Brain microvascular endothelial cell (primary cell): ENCODE data around the gene ETS1.

ENCODE experiments used
- DNase-seq: peaks from one replicate; pipeline ENCODE4 v3.0.0-alpha.2; 2020
- H3K27ac ChIP-seq: fragments of 250-450 bp; sonication (Bioruptor Pico); 2 replicates; pipeline ENCODE4 v1.5.1; 2020; ENCODE audit warnings: mild to moderate bottlenecking, moderate library complexity
- H3K27me3 ChIP-seq: fragments of 250-450 bp; sonication (Bioruptor Pico); replicated peaks from 2 replicates; pipeline ENCODE4 v1.5.1; 2020; ENCODE audit warnings: mild to moderate bottlenecking
- H3K36me3 ChIP-seq: fragments of 250-450 bp; sonication (Bioruptor Pico); replicated peaks from 2 replicates; pipeline ENCODE4 v1.5.1; 2020; ENCODE audit warnings: mild to moderate bottlenecking
- H3K4me3 ChIP-seq: 2 replicates; pipeline ENCODE4 v1.5.1; 2011; ENCODE audit warnings: low read depth, mild to moderate bottlenecking, control low read depth, low read length, moderate library complexity
- CTCF ChIP-seq: IDR thresholded peaks from 2 replicates; pipeline ENCODE4 v1.5.1; 2011; ENCODE audit warnings: low read depth, mild to moderate bottlenecking, moderate library complexity, low read length, control low read depth, inconsistent platforms; ENCODE audit errors: missing control alignments
- in situ Hi-C: cut with HindIII; loops from 2 replicates; pipeline ENCODE4 v1.10.0; 2017; ENCODE audit warnings: low sequenced_read_pairs, low pct_ligation_motif_present

Gene ETS1

GRCh38 chr11:128589998-128590397 is 2.6 kb upstream of the ETS1 start:
- Histone ChIP-seq H3K4me3 (no peak overlapping the region), H3K27ac (no peak overlapping the region), H3K36me3 (no peaks in the 10 kb centered on the region), H3K27me3 (no peaks in the 10 kb centered on the region)
- TF ChIP-seq CTCF, result no peak
- no peak for DNase-seq
- in situ Hi-C loops, result no loop called here

- no peaks in the 10 kb centered on the region for H3K27me3 ChIP-seq
Measured at GRCh38 chr11:128588093-128588492, 735 bp upstream of the ETS1 start.

GRCh38 chr11:128586689-128587088 is 669 bp downstream of the ETS1 start:
- Histone ChIP-seq H3K36me3 (no peaks in the 10 kb centered on the region), H3K27me3 (no peaks in the 10 kb centered on the region), H3K27ac (no peak overlapping the region), H3K4me3 (no peak overlapping the region)
- in situ Hi-C loops, result no loop called here
- TF ChIP-seq CTCF, result no peak
- no peak for DNase-seq

More at GRCh38 chr11:128588093-128588492, 735 bp upstream of the ETS1 start:
- H3K4me3 ChIP-seq, result no peak overlapping the region
- H3K36me3 ChIP-seq, result no peaks in the 10 kb centered on the region
- DNase-seq, result no peak
- no peak for TF ChIP-seq CTCF
- no peak overlapping the region for H3K27ac ChIP-seq
- in situ Hi-C loops, result no loop called here

- Histone ChIP-seq H3K4me3 (no peak overlapping the region), H3K27ac (no peak overlapping the region), H3K27me3 (no peaks in the 10 kb centered on the region), H3K36me3 (no peaks in the 10 kb centered on the region)
- DNase-seq, result no peak
- in situ Hi-C loops, result no loop called here
- no peak for TF ChIP-seq CTCF
Measured at GRCh38 chr11:128585498-128586238, 1.7 kb downstream of the ETS1 start.

GRCh38 chr11:128584253-128584652 is 3.1 kb downstream of the ETS1 start:
- Histone ChIP-seq H3K27me3 (no peaks in the 10 kb centered on the region), H3K27ac (no peak overlapping the region), H3K36me3 (no peaks in the 10 kb centered on the region), H3K4me3 (no peak overlapping the region)
- TF ChIP-seq CTCF, result no peak
- no peak for DNase-seq
- in situ Hi-C loops, result no loop called here
